H1 (cell line): ENCODE measurements around the gene MREG. TPM values are rescaled to one million over a fixed set of nuclear protein-coding genes. Genes with fewer than 3 reads are reported as not detected.

Experiments
- GABPA ChIP-seq: IDR thresholded peaks from 2 replicates; pipeline ENCODE4 v1.6.1; 2011; ENCODE audit warnings: mild to moderate bottlenecking, low read length, moderate library complexity, borderline replicate concordance; ENCODE audit not compliant: insufficient read depth
- JUND ChIP-seq: IDR thresholded peaks from 2 replicates; pipeline ENCODE4 v1.6.1; 2011; ENCODE audit warnings: mild to moderate bottlenecking, improper control_type of control experiment, low read length
- NRF1 ChIP-seq: IDR thresholded peaks from 2 replicates; pipeline ENCODE4 v1.6.1; 2011; ENCODE audit warnings: mild to moderate bottlenecking, low read depth, low read length, improper control_type of control experiment
- RNF2 ChIP-seq: fragments of 200-900, 300-1000 bp; sonication (generic); IDR thresholded peaks from 2 replicates; pipeline ENCODE4 v1.7.1; 2016; ENCODE audit warnings: borderline replicate concordance, low read depth, mild to moderate bottlenecking, antibody characterized with exemption, low read length; ENCODE audit not compliant: poor library complexity, severe bottlenecking; ENCODE audit errors: missing control alignments
- TBP ChIP-seq: IDR thresholded peaks from 2 replicates; pipeline ENCODE4 v1.6.1; 2011; ENCODE audit warnings: low read depth, low read length, improper control_type of control experiment
- TCF12 ChIP-seq: IDR thresholded peaks from 2 replicates; pipeline ENCODE4 v1.6.1; 2011; ENCODE audit warnings: low read depth, mild to moderate bottlenecking, low read length
- USF2 ChIP-seq: IDR thresholded peaks from 2 replicates; pipeline ENCODE4 v1.6.1; 2011; ENCODE audit warnings: low read length, improper control_type of control experiment
- polyA plus RNA-seq, 7 experiments: library from polyadenylated mRNA; depleted of rRNA in 3 of 7; stranded (reverse) in 5 of 7; unstranded in 2 of 7; fragments of >200 nt in 5 of 7; fragments of 200-250 nt in 2 of 7; gene quantifications; 1 replicate in 5 of 7; 2 replicates in 1 of 7; 4 replicates in 1 of 7; pipeline versions ENCODE4 v1.2.1 to v1.2.3, GENCODE V29; 2011 to 2013; ENCODE audit warnings: missing spikeins in 2 of 7, mixed read lengths in 2 of 7
- total RNA-seq: library from RNA; stranded (reverse); fragmentation: NEBNext Ultra II Directional; extraction: Animal tissue kit (Norgen Biotek cat#: 25700); gene quantifications from 2 replicates; pipeline ENCODE4 v1.2.1, GENCODE V29; 2021
- TF ChIP-seq, protein P1 (sequence below): fragments of 300-600 bp; sonication (generic); IDR thresholded peaks from 2 replicates; pipeline ENCODE4 v1.7.1; 2012; ENCODE audit warnings: low read length, moderate library complexity, mild to moderate bottlenecking, inconsistent platforms; ENCODE audit not compliant: insufficient replicate concordance
- TF ChIP-seq, protein P2 (sequence below): IDR thresholded peaks from 2 replicates; pipeline ENCODE4 v1.6.1; 2011; ENCODE audit warnings: low read depth, mild to moderate bottlenecking, low read length; ENCODE audit not compliant: insufficient read depth

MREG gene
- total and polyA plus RNA-seq, 2 of the 8 experiments (the other 6 are each of a cell fraction or from before 2014, with no cell fraction given), result 7.5 to 31.9 TPM

GRCh38 chr2:216057688-216058193 is 44.4 kb upstream of the MREG start (continued):
- TF ChIP-seq, protein P1, sequence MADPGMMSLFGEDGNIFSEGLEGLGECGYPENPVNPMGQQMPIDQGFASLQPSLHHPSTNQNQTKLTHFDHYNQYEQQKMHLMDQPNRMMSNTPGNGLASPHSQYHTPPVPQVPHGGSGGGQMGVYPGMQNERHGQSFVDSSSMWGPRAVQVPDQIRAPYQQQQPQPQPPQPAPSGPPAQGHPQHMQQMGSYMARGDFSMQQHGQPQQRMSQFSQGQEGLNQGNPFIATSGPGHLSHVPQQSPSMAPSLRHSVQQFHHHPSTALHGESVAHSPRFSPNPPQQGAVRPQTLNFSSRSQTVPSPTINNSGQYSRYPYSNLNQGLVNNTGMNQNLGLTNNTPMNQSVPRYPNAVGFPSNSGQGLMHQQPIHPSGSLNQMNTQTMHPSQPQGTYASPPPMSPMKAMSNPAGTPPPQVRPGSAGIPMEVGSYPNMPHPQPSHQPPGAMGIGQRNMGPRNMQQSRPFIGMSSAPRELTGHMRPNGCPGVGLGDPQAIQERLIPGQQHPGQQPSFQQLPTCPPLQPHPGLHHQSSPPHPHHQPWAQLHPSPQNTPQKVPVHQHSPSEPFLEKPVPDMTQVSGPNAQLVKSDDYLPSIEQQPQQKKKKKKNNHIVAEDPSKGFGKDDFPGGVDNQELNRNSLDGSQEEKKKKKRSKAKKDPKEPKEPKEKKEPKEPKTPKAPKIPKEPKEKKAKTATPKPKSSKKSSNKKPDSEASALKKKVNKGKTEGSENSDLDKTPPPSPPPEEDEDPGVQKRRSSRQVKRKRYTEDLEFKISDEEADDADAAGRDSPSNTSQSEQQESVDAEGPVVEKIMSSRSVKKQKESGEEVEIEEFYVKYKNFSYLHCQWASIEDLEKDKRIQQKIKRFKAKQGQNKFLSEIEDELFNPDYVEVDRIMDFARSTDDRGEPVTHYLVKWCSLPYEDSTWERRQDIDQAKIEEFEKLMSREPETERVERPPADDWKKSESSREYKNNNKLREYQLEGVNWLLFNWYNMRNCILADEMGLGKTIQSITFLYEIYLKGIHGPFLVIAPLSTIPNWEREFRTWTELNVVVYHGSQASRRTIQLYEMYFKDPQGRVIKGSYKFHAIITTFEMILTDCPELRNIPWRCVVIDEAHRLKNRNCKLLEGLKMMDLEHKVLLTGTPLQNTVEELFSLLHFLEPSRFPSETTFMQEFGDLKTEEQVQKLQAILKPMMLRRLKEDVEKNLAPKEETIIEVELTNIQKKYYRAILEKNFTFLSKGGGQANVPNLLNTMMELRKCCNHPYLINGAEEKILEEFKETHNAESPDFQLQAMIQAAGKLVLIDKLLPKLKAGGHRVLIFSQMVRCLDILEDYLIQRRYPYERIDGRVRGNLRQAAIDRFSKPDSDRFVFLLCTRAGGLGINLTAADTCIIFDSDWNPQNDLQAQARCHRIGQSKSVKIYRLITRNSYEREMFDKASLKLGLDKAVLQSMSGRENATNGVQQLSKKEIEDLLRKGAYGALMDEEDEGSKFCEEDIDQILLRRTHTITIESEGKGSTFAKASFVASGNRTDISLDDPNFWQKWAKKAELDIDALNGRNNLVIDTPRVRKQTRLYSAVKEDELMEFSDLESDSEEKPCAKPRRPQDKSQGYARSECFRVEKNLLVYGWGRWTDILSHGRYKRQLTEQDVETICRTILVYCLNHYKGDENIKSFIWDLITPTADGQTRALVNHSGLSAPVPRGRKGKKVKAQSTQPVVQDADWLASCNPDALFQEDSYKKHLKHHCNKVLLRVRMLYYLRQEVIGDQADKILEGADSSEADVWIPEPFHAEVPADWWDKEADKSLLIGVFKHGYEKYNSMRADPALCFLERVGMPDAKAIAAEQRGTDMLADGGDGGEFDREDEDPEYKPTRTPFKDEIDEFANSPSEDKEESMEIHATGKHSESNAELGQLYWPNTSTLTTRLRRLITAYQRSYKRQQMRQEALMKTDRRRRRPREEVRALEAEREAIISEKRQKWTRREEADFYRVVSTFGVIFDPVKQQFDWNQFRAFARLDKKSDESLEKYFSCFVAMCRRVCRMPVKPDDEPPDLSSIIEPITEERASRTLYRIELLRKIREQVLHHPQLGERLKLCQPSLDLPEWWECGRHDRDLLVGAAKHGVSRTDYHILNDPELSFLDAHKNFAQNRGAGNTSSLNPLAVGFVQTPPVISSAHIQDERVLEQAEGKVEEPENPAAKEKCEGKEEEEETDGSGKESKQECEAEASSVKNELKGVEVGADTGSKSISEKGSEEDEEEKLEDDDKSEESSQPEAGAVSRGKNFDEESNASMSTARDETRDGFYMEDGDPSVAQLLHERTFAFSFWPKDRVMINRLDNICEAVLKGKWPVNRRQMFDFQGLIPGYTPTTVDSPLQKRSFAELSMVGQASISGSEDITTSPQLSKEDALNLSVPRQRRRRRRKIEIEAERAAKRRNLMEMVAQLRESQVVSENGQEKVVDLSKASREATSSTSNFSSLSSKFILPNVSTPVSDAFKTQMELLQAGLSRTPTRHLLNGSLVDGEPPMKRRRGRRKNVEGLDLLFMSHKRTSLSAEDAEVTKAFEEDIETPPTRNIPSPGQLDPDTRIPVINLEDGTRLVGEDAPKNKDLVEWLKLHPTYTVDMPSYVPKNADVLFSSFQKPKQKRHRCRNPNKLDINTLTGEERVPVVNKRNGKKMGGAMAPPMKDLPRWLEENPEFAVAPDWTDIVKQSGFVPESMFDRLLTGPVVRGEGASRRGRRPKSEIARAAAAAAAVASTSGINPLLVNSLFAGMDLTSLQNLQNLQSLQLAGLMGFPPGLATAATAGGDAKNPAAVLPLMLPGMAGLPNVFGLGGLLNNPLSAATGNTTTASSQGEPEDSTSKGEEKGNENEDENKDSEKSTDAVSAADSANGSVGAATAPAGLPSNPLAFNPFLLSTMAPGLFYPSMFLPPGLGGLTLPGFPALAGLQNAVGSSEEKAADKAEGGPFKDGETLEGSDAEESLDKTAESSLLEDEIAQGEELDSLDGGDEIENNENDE, result no peak
- TF ChIP-seq JUND, result no peak
- no peak for TF ChIP-seq GABPA
- TF ChIP-seq NRF1, result no peak
- TF ChIP-seq RNF2, result no peak
- TF ChIP-seq TBP, result no peak
- no peak for TF ChIP-seq TCF12
- TF ChIP-seq, protein P2, sequence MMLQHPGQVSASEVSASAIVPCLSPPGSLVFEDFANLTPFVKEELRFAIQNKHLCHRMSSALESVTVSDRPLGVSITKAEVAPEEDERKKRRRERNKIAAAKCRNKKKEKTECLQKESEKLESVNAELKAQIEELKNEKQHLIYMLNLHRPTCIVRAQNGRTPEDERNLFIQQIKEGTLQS, result no peak
- TF ChIP-seq USF2, result no peak
